SK-N-SH treated with all-trans-retinoic acid at 6 μM for 48 hours (cell line): Measurements from ENCODE around the gene THRB.

Experiments
- ATAC-seq: fragments of 200-7000 bp; cut with Tn5 transposase; 3 replicates; pipeline ENCODE4 v1.9.1; 2020; ENCODE audit warnings: mild to moderate bottlenecking, moderate library complexity
- ARNTL ChIP-seq: fragments of 450-650 bp; formaldehyde crosslinking; IDR thresholded peaks from 2 replicates; pipeline ENCODE4 v1.5.0; 2020; ENCODE audit warnings: low read depth, mild to moderate bottlenecking, moderate library complexity, borderline replicate concordance
- BACH2 ChIP-seq: fragments of 250-450 bp; sonication (Bioruptor Pico); IDR thresholded peaks from 2 replicates; pipeline ENCODE4 v1.9.0; 2021; ENCODE audit warnings: mild to moderate bottlenecking, borderline replicate concordance
- CSDC2 ChIP-seq: fragments of 250-450 bp; sonication (Bioruptor Pico); IDR thresholded peaks from 2 replicates; pipeline ENCODE4 v1.5.0; 2020; ENCODE audit warnings: mild to moderate bottlenecking, moderate library complexity
- ESRRG ChIP-seq: fragments of 250-450 bp; sonication (Bioruptor Pico); IDR thresholded peaks from 2 replicates; pipeline ENCODE4 v1.6.1; 2021; ENCODE audit warnings: mild to moderate bottlenecking
- GLIS3 ChIP-seq: fragments of 250-450 bp; sonication (Bioruptor Pico); IDR thresholded peaks from 2 replicates; pipeline ENCODE4 v1.5.0; 2020; ENCODE audit warnings: mild to moderate bottlenecking, moderate library complexity
- ISL1 ChIP-seq: fragments of 250-450 bp; sonication (Bioruptor Pico); IDR thresholded peaks from 2 replicates; pipeline ENCODE4 v2.1.2; 2022; ENCODE audit warnings: mild to moderate bottlenecking, moderate library complexity
- OSR1 ChIP-seq: fragments of 250-450 bp; sonication (Bioruptor Pico); IDR thresholded peaks from 2 replicates; pipeline ENCODE4 v1.8.0; 2022; ENCODE audit warnings: moderate library complexity, mild to moderate bottlenecking, inconsistent platforms
- PPARA ChIP-seq: fragments of 250-450 bp; sonication (Bioruptor Pico); IDR thresholded peaks from 2 replicates; pipeline ENCODE4 v1.5.0; 2020; ENCODE audit warnings: mild to moderate bottlenecking, borderline replicate concordance
- RARB ChIP-seq: fragments of 250-450 bp; sonication (Bioruptor Pico); IDR thresholded peaks from 2 replicates; pipeline ENCODE4 v1.8.0; 2021; ENCODE audit warnings: mild to moderate bottlenecking, moderate library complexity
- SNAI2 ChIP-seq: fragments of 250-450 bp; sonication (Bioruptor Pico); IDR thresholded peaks from 2 replicates; pipeline ENCODE4 v1.5.0; 2020; ENCODE audit warnings: mild to moderate bottlenecking, moderate library complexity
- TCF4 ChIP-seq: fragments of 250-450 bp; sonication (Bioruptor Pico); IDR thresholded peaks from 2 replicates; pipeline ENCODE4 v1.8.0; 2021; ENCODE audit warnings: mild to moderate bottlenecking, moderate library complexity, borderline replicate concordance
- TOX ChIP-seq: fragments of 250-450 bp; sonication (Bioruptor Pico); IDR thresholded peaks from 2 replicates; pipeline ENCODE4 v1.8.0; 2021; ENCODE audit warnings: mild to moderate bottlenecking, moderate library complexity, borderline replicate concordance
- ZC3H10 ChIP-seq: fragments of 250-450 bp; sonication (Bioruptor Pico); IDR thresholded peaks from 2 replicates; pipeline ENCODE4 v1.5.1; 2021; ENCODE audit warnings: mild to moderate bottlenecking, moderate library complexity
- ZFP3 ChIP-seq: fragments of 250-450 bp; sonication (Bioruptor Pico); IDR thresholded peaks from 2 replicates; pipeline ENCODE4 v1.5.0; 2020; ENCODE audit warnings: mild to moderate bottlenecking, moderate library complexity
- ZFP30 ChIP-seq: fragments of 450-650 bp; formaldehyde crosslinking; IDR thresholded peaks from 2 replicates; pipeline ENCODE4 v1.5.0; 2022; ENCODE audit warnings: mild to moderate bottlenecking, moderate library complexity
- ZNF565 ChIP-seq: fragments of 450-650 bp; formaldehyde crosslinking; conservative IDR thresholded peaks from 2 replicates; pipeline ENCODE4 v1.5.0; 2020; ENCODE audit warnings: low read depth, mild to moderate bottlenecking, moderate library complexity
- ZNF70 ChIP-seq: fragments of 450-650 bp; formaldehyde crosslinking; IDR thresholded peaks from 2 replicates; pipeline ENCODE4 v1.5.0; 2020; ENCODE audit warnings: mild to moderate bottlenecking, moderate library complexity
- ZNF8 ChIP-seq: fragments of 450-650 bp; formaldehyde crosslinking; IDR thresholded peaks from 2 replicates; pipeline ENCODE4 v1.5.0; 2020; ENCODE audit warnings: mild to moderate bottlenecking, moderate library complexity
- TF ChIP-seq, protein P1 (sequence below): fragments of 250-450 bp; sonication (Bioruptor Pico); IDR thresholded peaks from 2 replicates; pipeline ENCODE4 v1.5.1; 2020; ENCODE audit warnings: low read depth, mild to moderate bottlenecking, moderate library complexity
- TF ChIP-seq, protein P2 (sequence below): fragments of 250-450 bp; sonication (Bioruptor Pico); IDR thresholded peaks from 2 replicates; pipeline ENCODE4 v1.5.0; 2020; ENCODE audit warnings: mild to moderate bottlenecking, moderate library complexity
- TF ChIP-seq, protein P3 (sequence below): fragments of 250-450 bp; sonication (Bioruptor Pico); IDR thresholded peaks from 2 replicates; pipeline ENCODE4 v1.8.0; 2020; ENCODE audit warnings: mild to moderate bottlenecking, moderate library complexity, borderline replicate concordance
- TF ChIP-seq, protein P4 (sequence below): fragments of 250-450 bp; sonication (Bioruptor Pico); IDR thresholded peaks from 2 replicates; pipeline ENCODE4 v1.5.1; 2021; ENCODE audit warnings: mild to moderate bottlenecking, moderate library complexity
- TF ChIP-seq, protein P5 (sequence below): fragments of 250-450 bp; sonication (Bioruptor Pico); IDR thresholded peaks from 2 replicates; pipeline ENCODE4 v1.8.0; 2021; ENCODE audit warnings: low read depth, mild to moderate bottlenecking, moderate library complexity, borderline replicate concordance

Gene THRB

DNA sequence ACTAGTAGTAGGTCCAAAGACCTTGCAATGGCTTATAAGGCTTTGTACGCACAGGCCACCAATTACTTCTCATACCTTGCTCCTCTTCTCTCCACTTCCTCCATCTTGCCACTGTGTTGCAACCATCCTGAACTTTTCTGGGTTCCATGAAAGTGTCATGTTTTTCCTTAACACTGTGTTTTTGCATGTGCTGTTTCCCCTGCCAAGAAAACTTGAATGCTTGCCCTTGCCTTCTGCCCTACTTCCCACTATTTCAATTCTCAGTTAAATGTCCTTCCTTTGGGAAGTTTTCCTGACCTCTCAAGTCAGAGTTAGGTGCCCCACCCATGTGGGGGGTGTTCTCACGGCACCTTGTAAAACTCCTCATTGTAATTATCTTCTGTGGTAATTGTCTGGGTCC lies 182.8 kb downstream of the THRB start:
- no peak for ATAC-seq
- TF ChIP-seq ISL1: no peak
- TF ChIP-seq PPARA: no peak
- no peak for TF ChIP-seq ZNF565

DNA sequence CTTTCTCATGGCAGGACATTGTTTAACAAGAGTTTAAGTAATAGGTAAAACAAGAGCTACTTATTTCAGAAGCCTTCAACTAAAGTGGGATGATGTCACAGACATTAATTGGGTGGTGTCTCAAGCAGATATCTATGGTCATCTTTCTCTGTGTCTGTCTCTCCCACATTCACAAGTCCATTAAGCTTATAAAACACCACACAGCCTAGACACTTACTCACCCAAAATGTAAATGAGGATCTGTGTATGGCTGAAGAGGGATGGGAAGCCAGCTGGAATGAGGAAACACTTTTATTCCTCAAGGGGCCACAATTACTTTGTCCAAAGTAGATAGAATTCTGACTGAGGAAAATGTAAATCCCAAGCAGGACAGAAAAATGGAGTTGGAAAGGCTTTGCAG lies 183.8 kb downstream of the THRB start:
- ATAC-seq: no peak
- no peak for TF ChIP-seq TOX
- no peak for TF ChIP-seq ISL1
- no peak for TF ChIP-seq ESRRG (CRISPR knock-in tag)
- TF ChIP-seq, protein P1, sequence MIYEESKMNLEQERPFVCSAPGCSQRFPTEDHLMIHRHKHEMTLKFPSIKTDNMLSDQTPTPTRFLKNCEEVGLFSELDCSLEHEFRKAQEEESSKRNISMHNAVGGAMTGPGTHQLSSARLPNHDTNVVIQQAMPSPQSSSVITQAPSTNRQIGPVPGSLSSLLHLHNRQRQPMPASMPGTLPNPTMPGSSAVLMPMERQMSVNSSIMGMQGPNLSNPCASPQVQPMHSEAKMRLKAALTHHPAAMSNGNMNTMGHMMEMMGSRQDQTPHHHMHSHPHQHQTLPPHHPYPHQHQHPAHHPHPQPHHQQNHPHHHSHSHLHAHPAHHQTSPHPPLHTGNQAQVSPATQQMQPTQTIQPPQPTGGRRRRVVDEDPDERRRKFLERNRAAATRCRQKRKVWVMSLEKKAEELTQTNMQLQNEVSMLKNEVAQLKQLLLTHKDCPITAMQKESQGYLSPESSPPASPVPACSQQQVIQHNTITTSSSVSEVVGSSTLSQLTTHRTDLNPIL: no peak
- TF ChIP-seq RARB (CRISPR knock-in tag): no peak
- TF ChIP-seq ZNF70 (CRISPR knock-in tag): no peak
- no peak for TF ChIP-seq SNAI2 (CRISPR knock-in tag)
- no peak for TF ChIP-seq PPARA
- TF ChIP-seq ZNF8 (CRISPR knock-in tag): no peak
- TF ChIP-seq ZFP30: no peak
- TF ChIP-seq BACH2 (CRISPR knock-in tag): no peak
- TF ChIP-seq, protein P2, sequence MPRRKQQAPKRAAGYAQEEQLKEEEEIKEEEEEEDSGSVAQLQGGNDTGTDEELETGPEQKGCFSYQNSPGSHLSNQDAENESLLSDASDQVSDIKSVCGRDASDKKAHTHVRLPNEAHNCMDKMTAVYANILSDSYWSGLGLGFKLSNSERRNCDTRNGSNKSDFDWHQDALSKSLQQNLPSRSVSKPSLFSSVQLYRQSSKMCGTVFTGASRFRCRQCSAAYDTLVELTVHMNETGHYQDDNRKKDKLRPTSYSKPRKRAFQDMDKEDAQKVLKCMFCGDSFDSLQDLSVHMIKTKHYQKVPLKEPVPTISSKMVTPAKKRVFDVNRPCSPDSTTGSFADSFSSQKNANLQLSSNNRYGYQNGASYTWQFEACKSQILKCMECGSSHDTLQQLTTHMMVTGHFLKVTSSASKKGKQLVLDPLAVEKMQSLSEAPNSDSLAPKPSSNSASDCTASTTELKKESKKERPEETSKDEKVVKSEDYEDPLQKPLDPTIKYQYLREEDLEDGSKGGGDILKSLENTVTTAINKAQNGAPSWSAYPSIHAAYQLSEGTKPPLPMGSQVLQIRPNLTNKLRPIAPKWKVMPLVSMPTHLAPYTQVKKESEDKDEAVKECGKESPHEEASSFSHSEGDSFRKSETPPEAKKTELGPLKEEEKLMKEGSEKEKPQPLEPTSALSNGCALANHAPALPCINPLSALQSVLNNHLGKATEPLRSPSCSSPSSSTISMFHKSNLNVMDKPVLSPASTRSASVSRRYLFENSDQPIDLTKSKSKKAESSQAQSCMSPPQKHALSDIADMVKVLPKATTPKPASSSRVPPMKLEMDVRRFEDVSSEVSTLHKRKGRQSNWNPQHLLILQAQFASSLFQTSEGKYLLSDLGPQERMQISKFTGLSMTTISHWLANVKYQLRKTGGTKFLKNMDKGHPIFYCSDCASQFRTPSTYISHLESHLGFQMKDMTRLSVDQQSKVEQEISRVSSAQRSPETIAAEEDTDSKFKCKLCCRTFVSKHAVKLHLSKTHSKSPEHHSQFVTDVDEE (CRISPR knock-in tag): no peak
- TF ChIP-seq GLIS3 (CRISPR knock-in tag): no peak

DNA sequence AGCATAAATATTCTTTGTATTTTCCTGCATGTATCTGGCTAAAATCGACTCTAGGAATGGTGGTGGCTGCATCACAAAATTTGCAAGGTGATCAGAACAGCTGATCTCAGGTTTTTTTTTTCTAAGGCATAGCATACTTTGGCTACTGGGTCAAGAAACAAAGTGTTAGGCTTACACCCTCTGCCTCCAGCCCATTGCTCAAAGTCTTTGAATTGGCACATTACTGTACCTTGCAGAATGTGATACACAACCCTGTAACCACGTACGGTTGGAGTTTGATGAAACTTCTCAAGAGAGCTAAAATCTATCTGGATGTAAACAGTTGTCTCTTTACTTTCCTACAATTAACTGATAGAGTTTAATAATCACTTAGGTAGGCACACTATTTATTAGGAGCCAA lies 188.1 kb downstream of the THRB start:
- TF ChIP-seq, protein P2 (CRISPR knock-in tag): no peak
- TF ChIP-seq, protein P3, sequence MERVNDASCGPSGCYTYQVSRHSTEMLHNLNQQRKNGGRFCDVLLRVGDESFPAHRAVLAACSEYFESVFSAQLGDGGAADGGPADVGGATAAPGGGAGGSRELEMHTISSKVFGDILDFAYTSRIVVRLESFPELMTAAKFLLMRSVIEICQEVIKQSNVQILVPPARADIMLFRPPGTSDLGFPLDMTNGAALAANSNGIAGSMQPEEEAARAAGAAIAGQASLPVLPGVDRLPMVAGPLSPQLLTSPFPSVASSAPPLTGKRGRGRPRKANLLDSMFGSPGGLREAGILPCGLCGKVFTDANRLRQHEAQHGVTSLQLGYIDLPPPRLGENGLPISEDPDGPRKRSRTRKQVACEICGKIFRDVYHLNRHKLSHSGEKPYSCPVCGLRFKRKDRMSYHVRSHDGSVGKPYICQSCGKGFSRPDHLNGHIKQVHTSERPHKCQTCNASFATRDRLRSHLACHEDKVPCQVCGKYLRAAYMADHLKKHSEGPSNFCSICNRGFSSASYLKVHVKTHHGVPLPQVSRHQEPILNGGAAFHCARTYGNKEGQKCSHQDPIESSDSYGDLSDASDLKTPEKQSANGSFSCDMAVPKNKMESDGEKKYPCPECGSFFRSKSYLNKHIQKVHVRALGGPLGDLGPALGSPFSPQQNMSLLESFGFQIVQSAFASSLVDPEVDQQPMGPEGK (CRISPR knock-in tag): no peak
- TF ChIP-seq TOX (no peak), PPARA (no peak), ISL1 (no peak), ZNF8 (CRISPR knock-in tag) (no peak), ZFP3 (CRISPR knock-in tag) (no peak), ZFP30 (no peak), SNAI2 (CRISPR knock-in tag) (no peak), ARNTL (CRISPR knock-in tag) (no peak), CSDC2 (CRISPR knock-in tag) (no peak), TCF4 (CRISPR knock-in tag) (no peak), BACH2 (CRISPR knock-in tag) (no peak), GLIS3 (CRISPR knock-in tag) (no peak), ZC3H10 (CRISPR knock-in tag) (no peak), OSR1 (CRISPR knock-in tag) (no peak)
- TF ChIP-seq, protein P4, sequence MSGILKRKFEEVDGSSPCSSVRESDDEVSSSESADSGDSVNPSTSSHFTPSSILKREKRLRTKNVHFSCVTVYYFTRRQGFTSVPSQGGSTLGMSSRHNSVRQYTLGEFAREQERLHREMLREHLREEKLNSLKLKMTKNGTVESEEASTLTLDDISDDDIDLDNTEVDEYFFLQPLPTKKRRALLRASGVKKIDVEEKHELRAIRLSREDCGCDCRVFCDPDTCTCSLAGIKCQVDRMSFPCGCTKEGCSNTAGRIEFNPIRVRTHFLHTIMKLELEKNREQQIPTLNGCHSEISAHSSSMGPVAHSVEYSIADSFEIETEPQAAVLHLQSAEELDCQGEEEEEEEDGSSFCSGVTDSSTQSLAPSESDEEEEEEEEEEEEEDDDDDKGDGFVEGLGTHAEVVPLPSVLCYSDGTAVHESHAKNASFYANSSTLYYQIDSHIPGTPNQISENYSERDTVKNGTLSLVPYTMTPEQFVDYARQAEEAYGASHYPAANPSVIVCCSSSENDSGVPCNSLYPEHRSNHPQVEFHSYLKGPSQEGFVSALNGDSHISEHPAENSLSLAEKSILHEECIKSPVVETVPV (CRISPR knock-in tag): no peak
- TF ChIP-seq, protein P5, sequence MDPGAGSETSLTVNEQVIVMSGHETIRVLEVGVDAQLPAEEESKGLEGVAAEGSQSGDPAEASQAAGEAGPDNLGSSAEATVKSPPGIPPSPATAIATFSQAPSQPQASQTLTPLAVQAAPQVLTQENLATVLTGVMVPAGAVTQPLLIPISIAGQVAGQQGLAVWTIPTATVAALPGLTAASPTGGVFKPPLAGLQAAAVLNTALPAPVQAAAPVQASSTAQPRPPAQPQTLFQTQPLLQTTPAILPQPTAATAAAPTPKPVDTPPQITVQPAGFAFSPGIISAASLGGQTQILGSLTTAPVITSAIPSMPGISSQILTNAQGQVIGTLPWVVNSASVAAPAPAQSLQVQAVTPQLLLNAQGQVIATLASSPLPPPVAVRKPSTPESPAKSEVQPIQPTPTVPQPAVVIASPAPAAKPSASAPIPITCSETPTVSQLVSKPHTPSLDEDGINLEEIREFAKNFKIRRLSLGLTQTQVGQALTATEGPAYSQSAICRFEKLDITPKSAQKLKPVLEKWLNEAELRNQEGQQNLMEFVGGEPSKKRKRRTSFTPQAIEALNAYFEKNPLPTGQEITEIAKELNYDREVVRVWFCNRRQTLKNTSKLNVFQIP (CRISPR knock-in tag): no peak
- ATAC-seq: no peak
